SHP77 treated with DMSO at 0.1 percent for 48 hours (cell line): ENCODE measurements around the gene MPRIP.

Experiments
- DNase-seq: peaks from one replicate; lab custom pipeline; 2025; lab: John Stamatoyannopoulos, UW

The MPRIP gene

DNA sequence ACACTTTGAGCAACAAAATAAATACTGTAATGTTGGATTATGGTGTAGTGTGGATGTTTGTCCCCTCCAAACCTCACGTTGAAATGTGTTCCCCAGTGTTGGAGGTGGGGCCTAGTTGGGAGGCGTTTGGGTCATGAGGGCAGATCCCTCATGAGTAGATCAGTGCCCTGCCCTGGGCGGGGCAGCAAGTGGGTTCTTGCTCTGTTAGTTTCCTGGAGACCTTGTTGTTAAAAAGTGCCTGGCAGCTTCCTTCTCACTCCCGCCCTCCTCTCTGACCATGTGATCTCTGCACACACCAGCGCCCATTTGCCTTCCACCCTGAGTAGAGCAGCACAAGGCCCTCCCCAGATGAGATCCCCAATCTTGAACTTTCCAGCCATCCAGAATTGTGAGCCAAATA lies 67.7 kb downstream of the MPRIP start:
- DNase-seq, result no peak

DNA sequence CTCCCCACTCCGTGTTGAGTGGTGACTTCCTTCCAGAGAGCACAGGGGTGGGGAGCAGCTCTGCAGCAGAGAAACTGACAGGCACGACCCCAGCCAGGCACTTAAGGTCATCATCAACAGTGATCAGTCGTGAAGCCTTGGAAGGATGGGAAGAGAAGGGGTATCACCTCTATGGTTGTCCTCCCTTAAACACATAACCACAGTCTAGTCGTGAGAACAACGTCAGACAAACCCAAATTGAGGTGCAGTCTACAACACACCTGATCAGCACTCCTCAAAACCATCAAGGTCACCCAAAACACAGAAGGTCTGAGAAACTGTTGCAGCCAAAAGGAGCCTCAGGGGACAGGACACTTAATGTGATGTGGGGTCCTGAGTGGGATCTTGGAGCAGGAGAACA lies 68.3 kb downstream of the MPRIP start:
- DNase-seq, result no peak

DNA sequence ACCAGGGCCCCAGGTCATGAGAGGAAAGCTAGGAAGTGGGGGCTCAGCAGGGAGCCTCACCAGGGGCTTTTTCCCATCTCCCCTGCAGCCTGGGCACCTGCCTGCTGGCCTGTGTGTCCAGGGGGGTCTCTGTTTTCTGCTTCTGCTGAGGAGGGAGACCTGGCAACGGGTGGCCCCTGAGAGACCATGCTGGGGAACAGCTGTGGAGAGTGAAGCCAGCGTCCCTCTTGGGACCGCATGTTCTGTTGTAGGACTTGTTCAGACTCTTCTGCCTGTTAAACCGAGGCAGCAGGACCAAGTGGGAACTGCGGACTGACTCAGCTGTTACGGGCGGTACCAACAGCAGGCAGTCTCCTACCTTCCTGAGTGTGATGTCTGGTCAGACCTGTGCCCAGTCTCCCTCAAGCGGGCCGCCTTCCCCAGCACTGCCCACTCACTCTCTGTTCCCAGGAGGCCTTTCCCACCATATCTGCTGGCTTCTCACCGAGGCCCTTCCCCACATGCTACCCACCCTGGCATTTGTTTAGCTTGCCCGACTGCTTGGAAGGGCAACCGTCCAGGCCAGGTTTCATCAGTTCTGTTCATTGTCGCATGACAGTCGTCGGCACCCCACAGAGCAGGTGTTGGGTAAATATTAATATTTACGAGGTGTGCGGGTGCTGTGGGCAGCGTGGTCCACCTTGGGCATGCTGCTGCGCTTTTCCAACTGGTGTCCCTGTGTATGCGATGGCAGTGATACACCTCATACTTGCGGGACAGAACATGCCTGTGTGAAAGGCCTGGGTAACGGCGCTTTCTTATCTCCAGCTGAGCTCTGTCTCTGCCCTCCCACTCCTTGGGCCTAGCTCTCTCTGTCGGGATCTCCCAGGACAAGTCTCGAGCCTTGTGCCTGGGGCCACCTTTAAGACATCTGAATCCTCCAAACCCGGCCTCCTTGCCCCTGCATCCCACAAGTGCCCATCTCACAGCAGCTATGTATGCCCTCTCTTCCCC lies 69.4 kb downstream of the MPRIP start:
- DNase-seq, result no peak

- DNase-seq, result no peak
Observed at GRCh38 chr17:17112628-17113200, 70.5 kb downstream of the MPRIP start.

GRCh38 chr17:17114592-17115225 lies 72.5 kb downstream of the MPRIP start:
- DNase-seq, result no peak

GRCh38 chr17:17115620-17116019 lies 73.4 kb downstream of the MPRIP start:
- DNase-seq, result no peak

- DNase-seq, result no peak
Observed at GRCh38 chr17:17116406-17116805, 74.1 kb downstream of the MPRIP start.

DNA sequence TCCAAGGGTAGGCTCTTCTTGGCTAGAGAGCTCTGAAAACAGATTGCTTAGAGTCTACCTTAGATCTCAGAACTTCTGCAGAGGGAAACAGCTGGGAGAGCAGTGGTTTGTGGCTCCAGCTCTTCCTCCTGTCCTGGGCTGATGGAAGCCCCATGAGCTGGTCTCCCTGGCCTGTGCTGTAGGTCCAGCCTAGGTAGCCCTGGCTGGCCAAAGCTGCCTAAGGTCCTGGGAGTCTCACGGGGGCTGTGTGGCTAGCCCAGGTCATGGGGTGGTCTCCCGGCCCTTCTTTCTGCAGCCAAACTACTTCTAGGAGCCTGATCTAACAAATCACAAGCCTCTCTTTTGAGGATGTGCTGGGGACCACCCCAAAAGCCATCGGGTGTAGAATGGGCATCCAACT lies 75.7 kb downstream of the MPRIP start:
- no peak for DNase-seq

- DNase-seq, result no peak
Observed at GRCh38 chr17:17118399-17118798, 76.1 kb downstream of the MPRIP start.

- DNase-seq, result no peak
Observed at GRCh38 chr17:17119106-17119505, 76.8 kb downstream of the MPRIP start.

GRCh38 chr17:17119533-17119932 lies 77.3 kb downstream of the MPRIP start:
- no peak for DNase-seq

DNA sequence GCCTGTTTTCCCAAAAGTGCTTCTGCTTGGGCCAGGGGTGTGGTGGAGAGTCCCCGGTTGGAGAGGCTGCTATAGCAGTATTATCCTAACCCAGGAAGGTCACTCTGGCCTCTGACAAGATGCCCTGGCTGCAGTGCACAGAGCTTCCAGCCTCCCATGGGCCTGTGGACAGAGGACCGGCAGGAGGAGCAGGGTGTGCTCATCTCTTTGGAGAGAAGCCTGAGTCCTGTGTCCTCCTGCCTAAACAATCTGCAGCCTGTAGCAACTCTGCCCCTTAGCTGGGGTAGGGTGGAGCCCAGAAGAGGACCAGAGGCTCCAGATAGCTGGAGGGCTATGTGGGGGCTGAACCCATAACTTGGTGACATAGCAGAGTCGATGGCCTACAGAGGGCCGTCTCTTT lies 78.0 kb downstream of the MPRIP start:
- no peak for DNase-seq

DNA sequence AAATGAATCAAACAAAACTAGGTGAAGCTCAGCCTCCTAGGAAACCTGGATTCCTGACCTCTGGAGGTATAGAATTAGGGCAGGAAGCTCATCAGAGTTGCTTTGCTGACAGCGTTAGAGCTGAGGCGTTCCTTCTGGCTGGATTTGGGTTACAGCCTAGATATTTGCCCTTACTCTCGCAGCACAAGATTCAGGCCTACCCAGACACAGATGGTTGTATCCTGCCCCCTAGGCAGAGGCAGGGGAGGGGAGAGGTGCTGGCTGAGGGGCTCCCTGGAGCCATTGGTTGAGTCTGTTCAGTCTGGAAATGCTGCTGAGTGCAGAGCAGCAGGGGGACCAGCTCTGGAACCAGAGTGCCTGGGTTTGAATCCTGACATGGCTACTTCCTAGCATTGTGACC lies 78.4 kb downstream of the MPRIP start:
- DNase-seq, result no peak

GRCh38 chr17:17121162-17121561 lies 78.9 kb downstream of the MPRIP start:
- DNase-seq, result no peak

- no peak for DNase-seq
Observed at GRCh38 chr17:17122781-17123483, 80.7 kb downstream of the MPRIP start.

- DNase-seq, result no peak
Observed at GRCh38 chr17:17124341-17124740, 82.1 kb downstream of the MPRIP start.

DNA sequence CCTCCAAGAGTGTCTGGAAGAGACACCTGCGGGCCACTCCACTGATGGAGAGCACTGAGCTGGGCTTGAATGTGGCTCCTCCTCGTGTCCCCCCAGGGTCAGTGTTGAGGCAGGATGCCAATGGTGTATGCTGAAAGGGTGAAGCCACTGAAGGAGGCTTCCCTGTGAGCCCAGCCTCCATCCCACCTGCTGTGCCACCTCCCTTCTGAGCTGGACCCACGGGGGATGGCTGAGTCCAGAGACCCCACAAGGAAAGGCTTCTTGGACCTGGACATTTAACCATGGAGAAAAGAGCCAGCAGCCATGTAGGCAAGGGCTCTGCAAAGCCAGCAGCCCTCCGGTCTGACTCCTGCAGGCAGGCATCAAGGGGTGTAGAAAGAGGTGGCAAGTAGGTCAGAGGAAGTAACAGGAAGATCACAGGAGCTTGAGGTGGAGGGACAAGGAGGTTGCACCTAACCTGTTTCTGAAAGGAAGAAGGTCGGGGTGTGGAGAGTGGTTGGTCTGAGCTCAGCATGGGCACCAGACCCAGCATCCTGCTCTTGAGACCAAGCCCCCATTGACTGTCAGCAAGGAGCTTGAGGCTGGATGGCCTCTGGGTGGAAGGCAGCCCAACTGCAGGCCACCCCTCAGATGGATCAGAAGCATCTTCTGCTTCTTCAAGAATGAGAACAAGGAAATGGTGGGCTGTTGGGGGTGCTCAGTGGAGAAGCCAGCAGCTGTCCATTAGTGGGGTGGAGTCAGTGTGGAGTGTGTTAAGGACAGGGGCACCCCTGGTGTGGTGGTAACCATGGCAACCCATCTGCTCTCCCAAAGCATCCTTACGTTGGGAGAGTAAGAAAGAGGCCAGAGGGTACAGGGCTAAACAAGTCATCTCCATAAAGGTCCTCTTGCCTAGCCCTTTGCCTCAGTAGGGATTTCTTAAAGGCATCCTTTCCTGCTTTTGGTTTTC lies 83.2 kb downstream of the MPRIP start:
- no peak for DNase-seq

DNA sequence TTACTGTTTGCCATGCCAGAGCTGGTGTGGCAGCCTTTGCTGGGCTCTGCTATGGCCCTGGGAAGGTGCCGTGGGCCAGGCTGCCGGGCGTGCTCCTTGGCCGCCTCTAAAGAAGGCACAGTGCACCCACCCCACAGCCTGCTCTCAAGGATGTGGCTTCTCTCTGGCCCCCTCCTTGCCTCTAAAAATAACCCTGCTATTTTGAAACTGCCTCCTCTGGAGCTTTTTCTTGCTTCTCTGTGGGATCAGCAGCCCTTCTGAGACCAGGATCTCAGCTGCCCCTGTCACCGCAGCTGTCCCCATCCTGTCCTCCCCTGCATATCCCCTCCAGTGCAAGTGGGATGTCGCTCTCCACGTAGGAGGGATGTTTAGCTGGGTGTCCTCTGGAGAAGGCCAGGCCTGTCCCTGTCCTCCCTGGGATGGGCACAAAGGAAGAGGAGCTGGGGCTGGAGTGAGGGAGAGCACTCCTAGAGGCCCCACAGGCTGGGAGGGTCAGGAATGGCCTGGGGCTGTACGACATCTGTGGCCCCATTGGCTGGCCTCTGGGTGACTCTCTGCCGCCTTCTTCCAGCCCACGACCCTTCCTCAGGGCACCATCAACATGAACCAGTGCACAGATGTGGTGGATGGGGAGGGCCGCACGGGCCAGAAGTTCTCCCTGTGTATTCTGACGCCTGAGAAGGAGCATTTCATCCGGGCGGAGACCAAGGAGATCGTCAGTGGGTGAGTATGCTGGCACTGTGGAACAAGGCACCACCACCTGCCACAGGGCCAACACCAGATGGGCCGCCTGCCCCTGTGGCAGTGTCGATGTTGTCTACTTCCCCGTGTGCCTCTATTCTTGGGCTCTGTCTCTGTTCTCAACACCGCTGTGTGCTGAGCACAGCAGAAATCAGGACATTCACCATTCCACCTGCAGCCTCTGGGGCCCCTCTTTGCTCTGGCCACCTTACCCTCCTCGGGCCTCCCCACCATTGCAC lies 84.2 kb downstream of the MPRIP start:
- DNase-seq, result no peak

DNA sequence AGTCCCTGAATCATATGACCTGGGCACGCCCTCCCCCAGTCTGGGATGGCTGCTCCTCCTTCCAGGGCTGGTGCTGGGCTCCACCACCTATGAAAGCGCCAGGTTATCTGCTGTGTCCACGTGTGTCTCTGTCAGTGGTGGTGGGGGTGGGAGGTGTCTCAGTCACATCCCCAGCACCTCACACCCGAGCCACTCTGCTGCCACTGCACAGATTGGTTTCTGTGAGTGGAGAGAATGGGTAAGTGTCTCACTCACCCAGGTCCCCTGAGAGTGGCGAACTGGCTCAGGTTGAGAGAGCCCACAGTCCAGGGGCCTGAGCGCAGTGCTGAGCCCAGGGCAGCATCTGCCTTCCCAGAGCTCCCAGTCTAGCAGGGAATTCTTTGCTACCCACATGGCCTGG lies 84.9 kb downstream of the MPRIP start:
- no peak for DNase-seq

GRCh38 chr17:17127730-17128291 lies 85.6 kb downstream of the MPRIP start:
- no peak for DNase-seq
